ENCODE data around the gene ZBTB49.
A peak's percentile ranks its signal among the peaks of the same experiment; 100 is the strongest.

ZBTB49 gene

DNA sequence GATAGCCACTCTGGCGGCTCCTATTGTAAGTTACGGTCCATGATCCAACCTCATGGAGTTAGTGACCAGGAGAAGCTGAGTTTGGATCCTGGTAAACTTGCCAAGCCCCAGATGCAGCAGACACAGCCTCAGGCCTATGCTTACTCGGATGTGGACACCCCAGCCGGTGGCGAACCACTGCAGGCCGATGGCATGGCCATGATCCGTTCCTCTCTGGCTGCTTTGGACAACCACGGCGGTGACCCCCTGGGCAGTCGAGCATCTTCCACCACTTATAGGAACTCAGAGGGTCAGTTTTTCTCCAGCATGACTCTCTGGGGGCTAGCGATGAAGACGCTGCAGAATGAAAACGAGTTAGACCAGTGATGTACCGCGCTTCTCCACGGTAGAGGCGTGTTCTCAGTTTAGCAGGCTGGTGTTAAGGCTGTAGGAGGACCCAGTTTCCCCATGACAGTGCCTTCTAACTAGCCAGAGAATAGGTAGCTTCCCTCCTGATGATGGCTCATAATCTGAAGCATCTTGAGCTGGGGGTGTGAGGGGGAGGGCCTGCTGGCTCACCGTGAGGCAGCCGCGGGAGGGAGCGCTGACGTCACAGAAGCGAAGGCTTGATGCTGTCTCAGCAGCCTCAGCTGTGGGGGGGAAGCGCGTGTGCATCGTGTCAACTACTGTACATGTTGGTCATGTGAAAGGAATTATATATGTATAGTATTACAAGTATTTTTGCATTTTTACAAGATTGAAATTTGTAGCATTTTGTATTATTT is 31.1 kb downstream of the ZBTB49 start:
- intact Hi-C loops (cut with DNase I; ENCODE audit: low total_unique reads), result no loop called here
- TF ChIP-seq, protein P1, sequence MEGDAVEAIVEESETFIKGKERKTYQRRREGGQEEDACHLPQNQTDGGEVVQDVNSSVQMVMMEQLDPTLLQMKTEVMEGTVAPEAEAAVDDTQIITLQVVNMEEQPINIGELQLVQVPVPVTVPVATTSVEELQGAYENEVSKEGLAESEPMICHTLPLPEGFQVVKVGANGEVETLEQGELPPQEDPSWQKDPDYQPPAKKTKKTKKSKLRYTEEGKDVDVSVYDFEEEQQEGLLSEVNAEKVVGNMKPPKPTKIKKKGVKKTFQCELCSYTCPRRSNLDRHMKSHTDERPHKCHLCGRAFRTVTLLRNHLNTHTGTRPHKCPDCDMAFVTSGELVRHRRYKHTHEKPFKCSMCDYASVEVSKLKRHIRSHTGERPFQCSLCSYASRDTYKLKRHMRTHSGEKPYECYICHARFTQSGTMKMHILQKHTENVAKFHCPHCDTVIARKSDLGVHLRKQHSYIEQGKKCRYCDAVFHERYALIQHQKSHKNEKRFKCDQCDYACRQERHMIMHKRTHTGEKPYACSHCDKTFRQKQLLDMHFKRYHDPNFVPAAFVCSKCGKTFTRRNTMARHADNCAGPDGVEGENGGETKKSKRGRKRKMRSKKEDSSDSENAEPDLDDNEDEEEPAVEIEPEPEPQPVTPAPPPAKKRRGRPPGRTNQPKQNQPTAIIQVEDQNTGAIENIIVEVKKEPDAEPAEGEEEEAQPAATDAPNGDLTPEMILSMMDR (IDR thresholded peaks at IDR 0.05), result no peak
- DNase-seq, result peak in 1 of 2 donors; percentile 40
- no peaks in the 10 kb centered on the region for H3K4me1 ChIP-seq
- H3K4me3 ChIP-seq, result no peak overlapping the region
- no peaks in the 10 kb centered on the region for H3K27me3 ChIP-seq
- H3K36me3 ChIP-seq, result peaks cover 54 to 66% (median 62%) of the 10 kb centered on the region in 3 donors
- no peaks in the 10 kb centered on the region for H3K9me3 ChIP-seq
- H3K27ac ChIP-seq, result no peak overlapping the region

DNA sequence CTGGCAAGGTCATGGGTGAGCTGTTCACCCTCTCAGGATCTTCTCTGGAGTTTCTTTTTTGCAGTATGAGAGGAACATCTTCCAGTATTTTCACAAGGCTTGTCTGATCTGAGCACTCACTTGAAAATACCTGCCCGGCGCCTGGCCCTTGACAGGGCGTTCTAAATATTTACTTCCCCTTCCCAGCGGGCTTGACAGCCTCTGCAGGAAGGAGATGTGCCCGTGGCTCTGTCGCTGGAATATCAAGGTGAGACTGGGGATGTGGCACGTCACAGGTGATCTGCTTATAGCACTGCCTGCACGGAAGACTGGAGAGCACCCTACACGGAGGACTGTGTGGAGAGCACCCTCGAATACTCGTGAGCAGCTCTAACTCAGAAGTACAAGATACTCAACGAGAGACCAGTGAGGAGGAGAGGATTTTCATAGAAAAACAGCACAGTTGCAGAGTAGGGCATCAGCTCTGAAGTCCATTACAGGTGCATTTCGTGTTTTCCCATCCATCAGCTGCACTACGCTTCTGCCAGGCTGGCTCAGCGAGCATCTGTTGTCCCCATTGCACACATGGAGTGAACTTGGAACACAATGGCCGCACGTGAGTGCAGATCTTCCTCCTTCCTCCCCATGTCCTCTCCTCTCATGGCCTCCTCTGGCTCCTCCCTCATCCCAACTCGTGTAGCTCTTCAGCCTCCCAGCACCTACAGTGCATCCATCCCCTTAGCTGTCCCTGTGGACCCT is 32.1 kb downstream of the ZBTB49 start:
- Histone ChIP-seq H3K27ac (no peak overlapping the region), H3K9me3 (no peaks in the 10 kb centered on the region), H3K36me3 (peaks cover 50 to 56% (median 52%) of the 10 kb centered on the region in 3 donors), H3K27me3 (no peaks in the 10 kb centered on the region), H3K4me1 (no peaks in the 10 kb centered on the region), H3K4me3 (no peak overlapping the region)
- intact Hi-C loops (cut with DNase I; ENCODE audit: low total_unique reads), result no loop called here
- DNase-seq, result peak in 1 of 2 donors; percentile 38
- TF ChIP-seq, protein P1 (IDR thresholded peaks at IDR 0.05), result no peak

DNA sequence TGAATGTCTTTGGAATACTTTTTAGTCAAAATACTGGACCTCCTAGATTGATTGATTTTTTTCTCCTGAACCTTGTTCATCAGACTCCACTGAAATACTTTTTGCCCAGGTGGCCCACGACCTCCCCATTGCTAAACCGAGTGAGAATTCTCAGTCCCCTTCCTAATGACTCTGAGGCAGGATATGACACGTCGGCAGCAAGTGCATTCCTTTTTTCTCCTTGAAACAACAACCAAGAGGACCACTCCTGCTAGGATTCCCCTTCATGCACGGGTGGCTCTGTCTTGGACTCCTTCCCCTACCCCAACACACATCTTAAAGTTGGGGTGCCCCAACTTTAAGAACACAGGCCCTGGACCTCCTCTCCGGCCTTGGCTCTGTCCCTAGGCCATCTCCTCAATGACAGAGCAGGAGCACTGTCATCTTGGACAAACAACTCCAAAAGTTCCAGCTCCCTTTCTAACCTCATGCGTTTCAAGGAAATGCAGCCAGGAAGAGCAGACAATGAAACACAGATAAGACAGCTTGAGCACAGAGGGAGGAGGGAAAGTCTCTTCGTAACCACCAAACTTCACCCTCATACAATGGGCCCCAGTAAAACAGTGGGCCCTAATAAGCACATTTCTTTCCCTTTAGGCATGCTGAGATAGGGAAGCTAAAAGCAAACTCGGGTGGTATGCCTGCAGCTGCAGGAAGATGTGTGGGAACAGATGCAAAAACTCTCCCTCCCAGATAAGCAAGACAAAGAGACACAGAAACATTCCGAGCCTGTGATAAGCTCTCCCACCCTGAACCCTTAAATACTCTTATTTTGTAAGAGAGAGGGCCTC is 33.9 kb downstream of the ZBTB49 start:
- H3K27ac ChIP-seq, result no peak overlapping the region
- intact Hi-C loops (cut with DNase I; ENCODE audit: low total_unique reads), result no loop called here

DNA sequence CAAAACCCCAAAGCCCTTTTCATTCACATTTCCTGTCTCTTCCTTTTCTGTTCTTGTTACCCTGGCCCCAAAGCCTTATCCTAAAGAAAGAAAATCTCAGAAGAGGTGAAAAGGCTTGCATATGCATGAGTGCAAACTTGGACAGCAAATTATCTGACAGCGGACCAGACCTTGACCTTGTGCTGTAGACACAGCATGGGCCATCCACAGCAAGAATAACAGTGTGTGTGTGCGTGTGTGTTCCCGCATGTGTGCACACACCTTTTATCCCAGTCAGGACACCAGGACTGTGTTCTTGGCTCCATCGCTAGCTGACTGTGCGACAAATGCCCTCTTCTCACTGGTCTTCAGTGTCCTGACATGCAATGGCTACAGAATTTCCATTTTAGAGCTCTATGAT is 35.3 kb downstream of the ZBTB49 start:
- Histone ChIP-seq H3K4me3 (no peak overlapping the region), H3K4me1 (no peaks in the 10 kb centered on the region), H3K27ac (no peak overlapping the region), H3K27me3 (no peaks in the 10 kb centered on the region), H3K36me3 (peaks cover 25% of the 10 kb centered on the region in 3 donors), H3K9me3 (peaks cover 0 to 4% (median 0%) of the 10 kb centered on the region in 3 donors)
- TF ChIP-seq, protein P1 (IDR thresholded peaks at IDR 0.05), result no peak
- intact Hi-C loops (cut with DNase I; ENCODE audit: low total_unique reads), result no loop called here
- DNase-seq, result no peak

More for the DNA sequence above, 33.9 kb downstream of the ZBTB49 start:
- peak in 1 of 2 donors; percentile 21 for DNase-seq
- no peaks in the 10 kb centered on the region for H3K9me3 ChIP-seq
- no peak overlapping the region for H3K4me3 ChIP-seq
- TF ChIP-seq, protein P1 (IDR thresholded peaks at IDR 0.05), result no peak
- H3K27me3 ChIP-seq, result no peaks in the 10 kb centered on the region
- H3K36me3 ChIP-seq, result peaks cover 34 to 39% (median 39%) of the 10 kb centered on the region in 3 donors
- no peaks in the 10 kb centered on the region for H3K4me1 ChIP-seq

DNA sequence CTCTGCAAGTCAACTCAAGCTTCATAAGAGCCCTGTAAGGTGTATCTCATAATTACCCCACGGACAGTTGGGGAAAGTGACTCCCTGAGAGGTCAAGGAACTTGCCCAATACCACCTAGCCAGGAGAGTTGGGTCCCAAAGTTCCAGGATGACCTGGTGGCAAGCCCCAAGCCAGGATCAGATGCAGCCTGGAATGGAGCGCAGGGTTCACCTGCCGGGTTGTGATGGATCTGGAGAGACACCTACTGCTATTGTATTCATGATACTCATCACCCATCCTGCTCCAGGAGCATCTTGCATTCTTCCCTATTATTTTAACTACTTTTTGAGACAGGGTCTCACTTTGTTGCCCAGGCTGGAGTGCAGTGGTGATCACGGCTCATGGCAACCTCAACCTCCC is 36.1 kb downstream of the ZBTB49 start:
- Histone ChIP-seq H3K4me3 (no peak overlapping the region), H3K27ac (no peak overlapping the region), H3K36me3 (peaks cover 16 to 17% (median 17%) of the 10 kb centered on the region in 3 donors), H3K27me3 (no peaks in the 10 kb centered on the region), H3K4me1 (no peaks in the 10 kb centered on the region), H3K9me3 (peaks cover 0 to 5% (median 0%) of the 10 kb centered on the region in 3 donors)
- DNase-seq, result peak in 1 of 2 donors; percentile 28
- intact Hi-C loops (cut with DNase I; ENCODE audit: low total_unique reads), result no loop called here
- TF ChIP-seq, protein P1 (IDR thresholded peaks at IDR 0.05), result no peak

Data from tibial artery (tissue), 4 donors.